ENCODE data around the gene ATP5PB.

ATP5PB gene

GRCh38 chr1:111446967-111447892, 2.0 kb upstream of the ATP5PB start:
- DNase-seq (ENCODE audit: low spot score): no peak

DNA sequence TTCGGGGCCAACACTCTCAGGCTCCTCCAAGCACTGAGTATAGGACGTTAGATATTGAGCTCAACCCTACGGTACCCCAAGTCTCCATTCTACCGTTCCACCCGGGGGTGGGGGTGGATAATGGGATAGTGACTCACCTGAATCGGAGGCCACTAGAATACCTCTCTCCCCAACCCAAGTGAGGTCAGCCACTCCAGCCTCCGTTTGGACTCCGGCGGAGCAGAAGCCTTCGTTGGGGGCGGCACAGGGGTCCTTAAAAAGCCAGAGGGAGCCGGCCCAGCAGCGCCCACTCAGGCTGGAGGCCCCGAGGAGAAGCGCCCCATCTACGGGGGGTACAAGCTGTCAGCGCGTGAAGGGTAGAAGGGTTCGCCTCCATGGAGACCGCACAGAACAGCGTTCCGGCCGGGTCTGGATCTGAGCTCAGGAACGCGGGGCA, 764 bp upstream of the ATP5PB start:
- DNase-seq (ENCODE audit: low spot score): no peak

DNA sequence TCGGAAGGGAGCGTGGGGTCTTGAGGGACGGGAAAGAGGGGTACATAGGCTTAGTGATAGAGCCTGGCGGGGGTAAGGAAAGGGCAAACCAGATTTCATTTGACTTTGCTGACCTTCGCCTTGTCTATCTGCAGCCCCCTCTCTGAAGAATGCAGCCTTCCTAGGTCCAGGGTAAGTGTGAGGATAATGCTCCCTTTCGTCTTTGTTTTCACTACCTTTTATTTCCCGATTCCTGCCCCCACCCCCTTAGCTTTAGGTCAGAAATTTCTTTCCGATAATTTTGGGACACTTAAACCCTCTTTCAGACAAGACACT, 396 bp downstream of the ATP5PB start:
- DNase-seq (ENCODE audit: low spot score): no peak

- DNase-seq (ENCODE audit: low spot score): no peak
Measured at GRCh38 chr1:111450185-111450584, 921 bp downstream of the ATP5PB start.

DNA sequence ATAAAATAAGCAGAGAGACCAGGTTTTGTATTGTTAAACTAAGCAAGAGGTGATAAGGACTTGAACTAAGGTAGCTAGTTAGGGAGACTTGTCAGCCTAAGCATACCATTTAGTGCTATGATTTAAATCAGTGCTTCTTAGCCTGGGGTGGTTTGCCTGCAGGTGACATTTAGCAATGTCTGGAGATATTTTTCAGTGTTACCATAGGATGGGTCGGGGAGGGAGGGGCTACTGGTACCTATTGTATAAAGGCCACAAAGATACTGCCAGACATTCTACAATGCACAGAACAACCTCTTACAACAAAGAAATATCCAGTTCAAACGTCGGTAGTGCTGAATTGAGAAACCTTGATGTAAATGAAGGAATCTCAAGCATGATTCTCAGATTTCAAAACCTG, 3.3 kb downstream of the ATP5PB start:
- DNase-seq (ENCODE audit: low spot score): no peak

- DNase-seq (ENCODE audit: low spot score): no peak
Measured at GRCh38 chr1:111453706-111454105, 4.4 kb downstream of the ATP5PB start.

DNA sequence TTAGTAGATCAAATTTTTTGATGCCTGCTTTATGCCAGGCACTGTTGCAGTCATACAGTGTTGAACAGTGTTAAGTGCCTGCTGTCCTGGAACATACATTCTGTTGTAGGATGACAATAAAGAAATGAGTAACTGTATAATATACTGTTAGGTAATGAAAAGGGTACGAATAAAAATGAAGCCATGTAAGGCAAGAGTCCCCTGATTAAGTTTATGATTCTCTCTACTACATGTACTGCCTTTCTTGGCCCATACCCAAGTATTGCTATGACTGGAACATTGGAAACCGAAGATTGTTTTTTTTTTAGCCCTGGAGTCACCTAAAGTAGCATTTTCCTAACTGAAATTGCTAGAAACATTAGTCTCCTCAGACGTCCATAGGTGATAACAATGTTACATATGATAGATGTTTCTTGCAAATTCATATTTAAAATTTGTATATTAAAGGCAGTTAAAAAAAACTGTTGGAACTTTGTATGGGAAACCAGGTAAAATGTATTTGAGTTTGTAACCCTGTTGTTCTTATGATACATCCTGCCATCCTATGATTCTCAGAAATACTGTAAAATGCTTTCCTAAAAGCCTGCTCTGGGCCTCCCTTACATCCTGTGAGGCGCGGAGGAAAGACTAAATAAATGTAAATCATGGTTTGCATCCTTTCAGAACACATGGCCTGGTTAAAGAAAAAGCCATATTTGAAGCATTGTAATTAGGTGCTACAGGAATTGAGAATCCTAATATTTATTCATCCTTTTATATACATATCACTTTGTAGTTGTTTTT, 5.8 kb downstream of the ATP5PB start:
- DNase-seq (ENCODE audit: low spot score): no peak

GRCh38 chr1:111455642-111456031, 6.4 kb downstream of the ATP5PB start:
- no peak for DNase-seq (ENCODE audit: low spot score)

DNA sequence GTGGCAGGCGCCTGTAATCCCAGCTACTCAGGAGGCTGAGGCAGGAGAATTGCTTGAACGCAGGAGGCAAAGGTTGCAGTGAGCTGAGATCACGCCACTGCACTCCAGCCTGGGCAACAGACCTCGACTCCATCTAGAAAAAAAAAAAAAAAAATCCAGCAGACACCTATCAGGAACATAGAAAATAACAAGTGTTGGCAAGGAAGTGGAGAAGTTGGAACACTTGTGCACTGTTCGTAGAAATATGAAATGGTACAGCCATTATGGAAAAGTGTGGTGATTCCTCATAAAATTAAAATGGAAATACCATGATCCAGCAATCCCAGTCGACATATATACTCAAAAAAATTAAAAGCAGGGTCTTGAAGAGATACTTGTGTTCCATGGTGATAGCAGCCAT, 12.5 kb downstream of the ATP5PB start:
- no peak for DNase-seq (ENCODE audit: low spot score)

- no peak for DNase-seq (ENCODE audit: low spot score)
Measured at GRCh38 chr1:111462370-111463028, 13.2 kb downstream of the ATP5PB start.

GRCh38 chr1:111463029-111463683, 13.9 kb downstream of the ATP5PB start:
- DNase-seq (ENCODE audit: low spot score): peak; percentile 40

DNA sequence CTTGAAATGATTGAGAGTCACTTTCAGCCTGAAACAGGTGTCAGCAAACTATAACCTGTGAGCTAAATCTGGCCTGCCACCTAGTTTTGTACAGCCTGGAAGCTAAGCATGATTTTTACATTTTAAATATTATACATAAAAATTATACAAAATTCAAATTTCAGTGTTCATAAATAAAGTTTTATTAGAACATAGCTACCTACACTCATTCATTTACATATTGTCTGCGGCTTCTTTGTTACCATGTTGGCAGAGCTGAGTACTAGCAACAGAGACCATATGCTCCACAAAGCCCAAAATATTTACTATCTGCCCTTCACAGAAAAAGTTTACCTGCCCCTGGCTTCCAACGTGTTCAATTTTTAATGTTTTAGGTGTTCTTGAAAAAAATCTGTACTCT, 16.5 kb downstream of the ATP5PB start:
- no peak for DNase-seq (ENCODE audit: low spot score)

DNA sequence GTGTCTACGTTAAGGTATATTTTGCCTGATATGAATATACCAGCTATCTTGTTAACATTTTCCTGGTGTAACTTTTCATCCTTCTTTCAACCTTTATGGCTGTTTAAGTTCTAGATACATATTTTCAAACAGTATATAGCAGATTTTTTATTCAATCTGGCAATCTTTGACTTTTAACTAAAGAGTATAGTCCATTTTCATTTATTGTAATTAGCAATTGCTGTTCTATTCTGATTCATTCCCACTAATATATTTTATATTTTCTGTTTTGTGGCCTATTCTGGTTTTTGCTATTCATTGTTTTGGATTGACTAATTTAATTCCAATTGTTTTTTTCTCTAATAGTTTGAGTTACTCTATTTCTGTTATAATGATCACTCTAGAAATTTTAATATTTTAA, 17.2 kb downstream of the ATP5PB start:
- DNase-seq (ENCODE audit: low spot score): no peak

- DNase-seq (ENCODE audit: low spot score): no peak
Measured at GRCh38 chr1:111467865-111468716, 18.8 kb downstream of the ATP5PB start.

DNA sequence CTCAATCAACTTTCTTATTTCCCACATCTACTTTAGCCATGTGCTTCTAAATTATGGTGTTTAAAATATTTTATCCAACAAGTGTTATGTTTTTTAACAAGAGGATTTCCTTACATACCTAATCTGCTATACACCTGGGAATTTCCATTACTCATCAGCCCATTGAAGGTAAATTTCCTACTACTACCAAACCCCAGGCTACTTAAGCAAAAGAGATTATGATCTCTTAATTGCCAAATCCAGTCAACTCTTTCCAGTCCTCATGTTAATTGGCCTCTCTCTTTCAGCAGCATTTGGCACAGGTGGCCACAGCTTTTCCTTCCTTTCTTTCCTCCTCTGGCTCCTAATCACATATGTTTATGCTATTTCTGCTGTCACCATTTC, 19.4 kb downstream of the ATP5PB start:
- DNase-seq (ENCODE audit: low spot score): no peak

- no peak for DNase-seq (ENCODE audit: low spot score)
Measured at GRCh38 chr1:111469539-111469938, 20.3 kb downstream of the ATP5PB start.

DNA sequence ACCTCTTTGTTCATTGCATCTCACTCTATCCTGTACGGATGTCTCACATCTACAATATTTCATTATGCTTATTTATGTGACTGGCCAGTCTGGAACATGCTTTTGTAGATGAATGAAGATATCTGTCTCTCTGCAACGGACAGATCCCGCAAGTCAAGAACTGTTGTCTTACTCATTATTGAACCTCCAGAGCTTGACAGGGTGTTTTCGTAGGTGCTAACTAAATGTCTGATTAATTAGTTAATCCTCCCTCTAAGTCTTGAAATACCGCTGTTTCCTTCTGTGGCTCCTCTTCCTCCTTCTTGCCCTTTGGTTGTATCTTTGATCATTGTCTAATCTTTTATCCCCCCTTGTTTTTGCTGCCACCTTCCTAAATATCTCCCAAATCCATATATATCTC, 21.3 kb downstream of the ATP5PB start:
- DNase-seq (ENCODE audit: low spot score): no peak

DNA sequence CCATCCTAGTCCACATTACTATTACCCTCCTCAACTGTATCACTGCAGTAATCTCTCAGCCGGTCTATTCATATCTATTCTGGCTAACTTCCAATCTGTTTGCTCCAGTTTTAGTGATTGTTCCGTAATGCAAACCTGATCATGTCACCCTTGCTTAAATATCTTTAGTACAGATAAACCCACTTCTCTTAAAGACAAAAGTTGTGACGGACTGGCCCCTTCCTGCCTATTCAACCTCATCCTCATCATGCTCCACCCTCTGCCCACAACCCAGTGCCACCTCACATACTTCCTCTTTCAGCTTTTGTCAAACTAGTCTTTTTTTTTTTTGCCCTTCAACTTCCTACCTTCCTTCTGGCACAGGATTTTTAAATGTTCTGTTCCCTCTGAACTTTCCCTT, 21.7 kb downstream of the ATP5PB start:
- no peak for DNase-seq (ENCODE audit: low spot score)

GRCh38 chr1:111471538-111471937, 22.3 kb downstream of the ATP5PB start:
- no peak for DNase-seq (ENCODE audit: low spot score)

DNA sequence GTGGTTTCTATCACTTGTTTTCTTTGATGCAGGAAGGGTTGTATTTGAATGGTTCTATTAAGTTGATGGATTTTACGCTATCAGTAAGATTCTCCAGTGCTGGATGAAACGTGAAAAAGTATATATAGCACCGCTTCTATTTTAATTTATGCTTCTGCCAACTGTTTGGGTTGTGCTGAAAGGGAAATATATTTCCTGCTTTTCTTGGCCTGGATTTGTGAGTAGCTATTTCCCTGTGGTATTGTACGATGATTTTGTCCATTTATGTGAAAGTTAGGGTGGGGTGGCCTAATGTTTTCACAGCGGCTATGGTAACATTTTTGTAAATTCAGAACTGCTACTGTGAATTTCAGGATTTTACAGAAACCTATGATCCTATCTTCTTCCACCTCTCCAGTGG, 24.8 kb downstream of the ATP5PB start:
- DNase-seq (ENCODE audit: low spot score): no peak

GRCh38 chr1:111474521-111474920, 25.3 kb downstream of the ATP5PB start:
- DNase-seq (ENCODE audit: low spot score): no peak
